HG03575 (cell line): Measurements from ENCODE around the gene CALB2.

Source experiments
- ATAC-seq: cut with Tn5 transposase; IDR thresholded peaks from one replicate; pipeline ENCODE4 v1.9.1; 2021; ENCODE audit not compliant: unreplicated experiment, insufficient number of reproducible peaks, low FRiP score; ENCODE audit errors: extremely low read depth

The CALB2 gene

GRCh38 chr16:71379711-71380110 is 21.2 kb downstream of the CALB2 start:
- ATAC-seq, result no peak

- ATAC-seq, result no peak
Observed at GRCh38 chr16:71380831-71381230, 22.3 kb downstream of the CALB2 start.

GRCh38 chr16:71383054-71383773 is 24.7 kb downstream of the CALB2 start:
- no peak for ATAC-seq

GRCh38 chr16:71384073-71384724 is 25.7 kb downstream of the CALB2 start:
- ATAC-seq, result no peak

- no peak for ATAC-seq
Observed at GRCh38 chr16:71387045-71387871, 28.7 kb downstream of the CALB2 start.

- no peak for ATAC-seq
Observed at GRCh38 chr16:71389330-71389729, 30.8 kb downstream of the CALB2 start.

GRCh38 chr16:71396594-71396993 is 38.1 kb downstream of the CALB2 start:
- ATAC-seq, result no peak

- ATAC-seq, result no peak
Observed at GRCh38 chr16:71399801-71400563, 41.5 kb downstream of the CALB2 start.

GRCh38 chr16:71402007-71402406 is 43.5 kb downstream of the CALB2 start:
- ATAC-seq, result no peak

GRCh38 chr16:71402674-71403073 is 44.2 kb downstream of the CALB2 start:
- ATAC-seq, result no peak

GRCh38 chr16:71404364-71404763 is 45.8 kb downstream of the CALB2 start:
- ATAC-seq, result no peak

GRCh38 chr16:71406316-71406715 is 47.8 kb downstream of the CALB2 start:
- no peak for ATAC-seq

GRCh38 chr16:71406724-71407123 is 48.2 kb downstream of the CALB2 start:
- no peak for ATAC-seq

- ATAC-seq, result no peak
Observed at GRCh38 chr16:71407731-71408130, 49.2 kb downstream of the CALB2 start.

- no peak for ATAC-seq
Observed at GRCh38 chr16:71408536-71408935, 50.0 kb downstream of the CALB2 start.

GRCh38 chr16:71409011-71409775 is 50.7 kb downstream of the CALB2 start:
- no peak for ATAC-seq

GRCh38 chr16:71410146-71410545 is 51.6 kb downstream of the CALB2 start:
- no peak for ATAC-seq

GRCh38 chr16:71412270-71413160 is 54.0 kb downstream of the CALB2 start:
- no peak for ATAC-seq
